ENCODE measurements around the gene ARMC2. TPM values are rescaled to one million over a fixed set of nuclear protein-coding genes. Genes with fewer than 3 reads are reported as not detected.

The ARMC2 gene
- total and polyA plus RNA-seq, 7 donors = 0.56 to 3.7 (median 2.0) TPM

- no peak for ATAC-seq
- Histone ChIP-seq H3K4me1 (peaks cover 14% of the 10 kb centered on the region), H3K36me3 (ENCODE audit: insufficient read depth in 1 of 2, low read depth in 1 of 2) (no peaks in the 10 kb centered on the region), H3K4me3 (no peak overlapping the region), H3K27me3 (ENCODE audit: insufficient read depth in 3 of 3, low read length in 2 of 3) (no peaks in the 10 kb centered on the region), H3K9me3 (no peaks in the 10 kb centered on the region), H3K27ac (no peak overlapping the region)
- DNase-seq = no peak
- WGBS, 3 donors = 82 to 86% (median 85%) methylated on average over 15 of the region's 15 CpGs
- intact Hi-C loops (cut with DNase I) = no loop called here
- no peak for TF ChIP-seq CTCF (IDR thresholded peaks at IDR 0.05)
These were observed 107.2 kb downstream of the ARMC2 start for GRCh38 chr6:108955329-108955949.

DNA sequence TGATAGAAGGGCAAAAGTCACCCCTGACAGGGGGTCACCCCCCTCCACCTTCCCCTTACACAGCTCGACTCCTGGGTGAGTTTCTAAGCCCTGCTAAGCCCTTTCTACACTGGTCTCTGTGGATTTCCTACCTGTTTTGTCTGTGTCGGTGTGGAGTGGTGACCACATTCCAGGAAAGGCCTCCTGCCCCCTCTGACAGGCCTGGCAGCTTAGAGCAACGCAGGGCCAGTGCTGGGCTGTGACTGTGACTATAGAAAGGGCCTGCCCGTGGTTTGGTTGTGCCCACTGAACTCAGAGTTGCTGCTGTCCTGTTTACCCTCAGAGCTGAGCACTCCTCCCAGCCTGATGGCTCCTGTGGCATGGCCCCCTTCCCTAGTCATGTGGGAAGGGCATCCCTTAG lies 109.0 kb downstream of the ARMC2 start:
- no peaks in the 10 kb centered on the region for H3K36me3 ChIP-seq (ENCODE audit: insufficient read depth in 1 of 2, low read depth in 1 of 2)

DNA sequence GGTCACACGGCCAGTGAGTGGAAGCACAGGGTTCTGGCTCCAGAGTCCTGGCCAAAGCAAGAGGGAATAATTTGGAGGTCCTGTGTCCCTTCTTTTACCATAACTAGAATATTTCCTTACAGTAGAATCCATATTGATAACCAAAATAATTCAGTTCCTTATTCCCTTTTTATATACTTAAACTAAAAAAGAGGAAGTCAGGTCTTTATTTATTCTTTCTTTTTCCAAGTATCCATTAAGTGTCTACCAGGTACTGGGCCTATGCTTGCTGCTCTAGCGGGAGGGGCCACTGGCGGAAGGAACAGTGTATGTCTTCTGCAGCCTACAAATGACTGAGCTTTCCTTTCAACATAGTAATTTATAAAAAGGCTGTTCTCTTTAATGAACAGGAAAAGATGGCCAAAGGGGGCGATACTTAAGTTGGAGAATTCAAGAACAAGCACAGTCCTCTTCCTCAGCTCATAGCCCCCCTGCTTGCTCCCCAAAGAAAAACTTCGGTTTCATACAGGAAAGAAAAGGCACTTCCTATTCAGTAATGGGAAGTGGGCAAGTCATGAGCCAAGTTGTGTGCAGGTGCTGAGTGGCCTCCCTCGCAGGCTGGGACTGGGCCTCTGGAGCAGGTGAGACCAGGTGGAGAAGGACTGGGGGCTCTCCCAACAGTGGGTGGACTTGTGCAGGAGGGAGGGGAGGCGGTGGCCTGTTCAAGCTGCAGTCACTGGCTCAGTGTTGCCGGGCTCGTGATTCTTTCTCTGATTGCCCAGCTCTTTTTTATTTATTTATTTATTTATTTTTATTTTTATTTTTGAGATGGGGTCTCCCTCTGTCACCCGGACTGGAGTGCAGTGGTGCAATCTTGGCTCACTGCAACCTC lies 110.9 kb downstream of the ARMC2 start:
- Histone ChIP-seq H3K27ac (no peak overlapping the region), H3K4me3 (no peak overlapping the region)

More for the DNA sequence above, 109.0 kb downstream of the ARMC2 start:
- no peak for DNase-seq
- Histone ChIP-seq H3K27me3 (ENCODE audit: insufficient read depth in 3 of 3, low read length in 2 of 3) (no peaks in the 10 kb centered on the region), H3K27ac (no peak overlapping the region), H3K4me1 (peaks cover 12% of the 10 kb centered on the region), H3K9me3 (no peaks in the 10 kb centered on the region), H3K4me3 (no peak overlapping the region)
- ATAC-seq = no peak
- intact Hi-C loops (cut with DNase I) = no loop called here
- no peak for TF ChIP-seq CTCF (IDR thresholded peaks at IDR 0.05)
- 82 to 83% (median 82%) methylated on average over 4 of the region's 4 CpGs for WGBS, 3 donors

DNA sequence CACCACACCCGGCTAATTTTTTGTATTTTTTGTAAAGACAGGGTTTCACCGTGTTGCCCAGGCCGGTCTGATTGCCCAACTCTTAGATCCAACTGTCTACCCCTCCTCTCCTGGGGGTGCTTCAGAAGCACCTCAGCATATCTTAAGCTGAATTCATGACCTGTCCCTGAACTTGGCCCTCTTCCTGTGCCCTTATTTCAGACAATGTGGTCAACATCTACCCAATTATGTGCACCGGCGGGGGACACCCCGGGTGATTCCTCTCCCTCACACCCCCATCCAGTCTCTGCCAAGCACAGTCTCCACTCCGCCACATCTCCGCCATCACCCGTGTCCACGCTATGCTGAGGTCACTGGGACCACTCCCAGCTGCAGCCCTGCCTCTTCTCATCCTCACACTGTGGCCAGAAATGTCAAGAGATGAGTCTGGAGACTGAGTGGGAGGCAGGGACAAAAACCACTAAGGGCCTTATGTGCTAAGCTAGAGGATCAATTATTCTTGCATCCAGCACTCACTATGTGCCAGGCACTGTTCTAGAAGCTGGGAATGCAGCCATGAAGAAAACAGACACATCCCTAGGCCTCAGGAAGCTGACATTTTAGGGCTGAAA lies 111.9 kb downstream of the ARMC2 start:
- H3K36me3 ChIP-seq (ENCODE audit: insufficient read depth in 1 of 2, low read depth in 1 of 2) = no peaks in the 10 kb centered on the region
- peak in 1 of 2 donors; percentile 38 for DNase-seq
- H3K27ac ChIP-seq = peak overlapping the region; percentile 19
- intact Hi-C loops (cut with DNase I) = no loop called here
- no peak overlapping the region for H3K4me3 ChIP-seq
- H3K9me3 ChIP-seq = no peaks in the 10 kb centered on the region
- peaks cover 12% of the 10 kb centered on the region for H3K4me1 ChIP-seq
- TF ChIP-seq CTCF (IDR thresholded peaks at IDR 0.05) = no peak
- WGBS, 3 donors = 71 to 86% (median 73%) methylated on average over 10 of the region's 10 CpGs
- no peaks in the 10 kb centered on the region for H3K27me3 ChIP-seq (ENCODE audit: insufficient read depth in 3 of 3, low read length in 2 of 3)
- ATAC-seq = peak in 3 of 4 donors; percentile 26 to 76 (median 65)

More for the DNA sequence above, 110.9 kb downstream of the ARMC2 start:
- Histone ChIP-seq H3K27me3 (ENCODE audit: insufficient read depth in 3 of 3, low read length in 2 of 3) (no peaks in the 10 kb centered on the region), H3K4me1 (peaks cover 12% of the 10 kb centered on the region), H3K9me3 (no peaks in the 10 kb centered on the region), H3K36me3 (ENCODE audit: insufficient read depth in 1 of 2, low read depth in 1 of 2) (no peaks in the 10 kb centered on the region)
- 83 to 89% (median 88%) methylated on average over 10 of the region's 10 CpGs for WGBS, 3 donors
- intact Hi-C loops (cut with DNase I) = no loop called here
- DNase-seq (no peak), ATAC-seq (no peak)
- no peak for TF ChIP-seq CTCF (IDR thresholded peaks at IDR 0.05)
